Measurements from ENCODE around the gene BATF2. TPM values are rescaled to one million over a fixed set of nuclear protein-coding genes. Genes with fewer than 3 reads are reported as not detected.

Gene BATF2
- total and polyA plus RNA-seq, 9 of the 15 experiments (the other 6 are each of a cell fraction or from before 2014, with no cell fraction given) = 1.7 to 8.9 (median 6.4) TPM

DNA sequence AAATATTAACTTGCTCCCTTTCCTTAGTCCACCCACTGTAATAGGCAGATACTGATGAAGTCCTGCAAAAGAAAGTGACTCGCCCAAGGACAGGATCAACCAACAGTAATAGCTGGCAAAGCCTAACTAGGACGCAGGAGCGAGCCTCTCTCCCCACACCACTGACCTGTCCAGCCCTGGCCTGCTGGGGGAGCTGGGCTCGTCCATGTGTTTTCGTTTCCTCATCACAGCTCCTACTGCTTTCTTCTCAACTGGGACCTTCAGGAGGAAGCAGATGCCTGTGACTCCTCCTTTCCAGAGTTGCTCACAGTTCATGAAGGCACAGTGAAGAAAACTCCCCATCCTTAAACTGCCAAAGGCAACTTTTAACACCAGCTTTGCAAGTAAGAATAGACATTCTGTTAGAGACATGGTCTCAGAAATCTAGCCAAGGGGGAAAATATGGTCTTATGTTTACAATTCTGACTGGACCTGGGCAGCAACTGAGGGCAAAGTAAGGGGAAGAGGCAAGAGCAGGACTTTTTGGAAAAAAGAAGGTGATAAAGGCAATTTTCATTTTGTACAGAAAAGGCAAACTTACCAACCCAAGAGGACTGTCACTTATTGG lies 49.5 kb downstream of the BATF2 start (continued):
- TF ChIP-seq REST (IDR thresholded peaks at IDR 0.05; ENCODE audit: borderline replicate concordance) (peak; percentile 51; the same call in 1 of the 2 replicates), REST (CRISPR knock-in tag; IDR thresholded peaks at IDR 0.05; ENCODE audit: low read depth) (no peak), RAD21 (CRISPR knock-in tag; conservative IDR thresholded peaks at IDR 0.05 in 1 of 2, IDR thresholded peaks at IDR 0.05 in 1 of 2) (peak in 1 of 2 experiments; percentile 42; a peak in 2 of 4 replicates), NFIC (IDR thresholded peaks at IDR 0.05) (peak; percentile 60), ZNF785 (CRISPR knock-in tag; IDR thresholded peaks at IDR 0.05) (no peak), PCBP2 (IDR thresholded peaks at IDR 0.05; ENCODE audit: low read depth, low read length, poor library complexity, severe bottlenecking) (no peak), ZNF3 (CRISPR knock-in tag; IDR thresholded peaks at IDR 0.05) (no peak), CTBP1 (IDR thresholded peaks at IDR 0.05; ENCODE audit: borderline replicate concordance) (peak; percentile 21; the same call in 1 of the 2 replicates), OTX1 (CRISPR knock-in tag; IDR thresholded peaks at IDR 0.05) (no peak), GABPB1 (CRISPR knock-in tag; IDR thresholded peaks at IDR 0.05) (0 out of 2 replicates have a peak, but pooled peaks have one; percentile 27), FOXJ2 (tag; IDR thresholded peaks at IDR 0.05) (no peak), ATF2 (CRISPR knock-in tag; IDR thresholded peaks at IDR 0.05) (no peak), UBTF (IDR thresholded peaks at IDR 0.05; ENCODE audit: borderline replicate concordance in 1 of 2, low read depth in 2 of 2, low read length in 2 of 2) (peak; percentile 58 to 90; a peak in 3 of 4 replicates)
- TF ChIP-seq, protein P1, sequence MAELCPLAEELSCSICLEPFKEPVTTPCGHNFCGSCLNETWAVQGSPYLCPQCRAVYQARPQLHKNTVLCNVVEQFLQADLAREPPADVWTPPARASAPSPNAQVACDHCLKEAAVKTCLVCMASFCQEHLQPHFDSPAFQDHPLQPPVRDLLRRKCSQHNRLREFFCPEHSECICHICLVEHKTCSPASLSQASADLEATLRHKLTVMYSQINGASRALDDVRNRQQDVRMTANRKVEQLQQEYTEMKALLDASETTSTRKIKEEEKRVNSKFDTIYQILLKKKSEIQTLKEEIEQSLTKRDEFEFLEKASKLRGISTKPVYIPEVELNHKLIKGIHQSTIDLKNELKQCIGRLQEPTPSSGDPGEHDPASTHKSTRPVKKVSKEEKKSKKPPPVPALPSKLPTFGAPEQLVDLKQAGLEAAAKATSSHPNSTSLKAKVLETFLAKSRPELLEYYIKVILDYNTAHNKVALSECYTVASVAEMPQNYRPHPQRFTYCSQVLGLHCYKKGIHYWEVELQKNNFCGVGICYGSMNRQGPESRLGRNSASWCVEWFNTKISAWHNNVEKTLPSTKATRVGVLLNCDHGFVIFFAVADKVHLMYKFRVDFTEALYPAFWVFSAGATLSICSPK (IDR thresholded peaks at IDR 0.05; ENCODE audit: borderline replicate concordance) = no peak
